Activated naive CD4-positive, alpha-beta T cell treated with anti-CD3 and anti-CD28 coated beads, Interleukin-2, amount 50 U/mL, for 72 hours (primary cell): Measurements from ENCODE around the gene FOXB2. TPM values are rescaled to one million over a fixed set of nuclear protein-coding genes. Genes with fewer than 3 reads are reported as not detected.

Experiments
- ATAC-seq, 2 donors: fragments of 150-1000 bp; cut with Tn5 transposase; 2 replicates each; pipeline ENCODE4 v1.10.0; 2021; ENCODE audit warnings: mild to moderate bottlenecking in 2 of 2, moderate library complexity in 2 of 2
- DNase-seq, 2 donors: peaks; one replicate each; pipeline ENCODE4 v3.0.0; 2021 to 2022; ENCODE audit warnings: low spot score in 2 of 2
- H3K27ac Mint-ChIP-seq, 2 donors: one replicate each; pipeline ENCODE4 v1.8.0; 2022; ENCODE audit warnings: mild to moderate bottlenecking in 2 of 2, mixed read lengths in 2 of 2
- H3K36me3 Mint-ChIP-seq, 2 donors: one replicate each; pipeline ENCODE4 v1.8.0; 2022; ENCODE audit warnings: mixed read lengths in 2 of 2
- H3K9me3 Mint-ChIP-seq, 2 donors: one replicate each; pipeline ENCODE4 v1.8.0; 2022; ENCODE audit warnings: mixed read lengths in 2 of 2
- total RNA-seq, 2 donors: library from RNA; stranded (reverse); gene quantifications; one replicate each; pipeline ENCODE4 v1.2.3, GENCODE V29; 2022

FOXB2 gene
- total RNA-seq, 2 donors from 2014 or later, result not detected

GRCh38 chr9:77013932-77014596, 5.4 kb upstream of the FOXB2 start:
- H3K27ac Mint-ChIP-seq, result peak overlapping the region in 1 of 2 donors; percentile 36
- DNase-seq, result no peak
- no peak for ATAC-seq
- H3K9me3 Mint-ChIP-seq, result no peaks in the 10 kb centered on the region
- peaks cover 0 to 18% of the 10 kb centered on the region in 2 donors for H3K36me3 Mint-ChIP-seq

DNA sequence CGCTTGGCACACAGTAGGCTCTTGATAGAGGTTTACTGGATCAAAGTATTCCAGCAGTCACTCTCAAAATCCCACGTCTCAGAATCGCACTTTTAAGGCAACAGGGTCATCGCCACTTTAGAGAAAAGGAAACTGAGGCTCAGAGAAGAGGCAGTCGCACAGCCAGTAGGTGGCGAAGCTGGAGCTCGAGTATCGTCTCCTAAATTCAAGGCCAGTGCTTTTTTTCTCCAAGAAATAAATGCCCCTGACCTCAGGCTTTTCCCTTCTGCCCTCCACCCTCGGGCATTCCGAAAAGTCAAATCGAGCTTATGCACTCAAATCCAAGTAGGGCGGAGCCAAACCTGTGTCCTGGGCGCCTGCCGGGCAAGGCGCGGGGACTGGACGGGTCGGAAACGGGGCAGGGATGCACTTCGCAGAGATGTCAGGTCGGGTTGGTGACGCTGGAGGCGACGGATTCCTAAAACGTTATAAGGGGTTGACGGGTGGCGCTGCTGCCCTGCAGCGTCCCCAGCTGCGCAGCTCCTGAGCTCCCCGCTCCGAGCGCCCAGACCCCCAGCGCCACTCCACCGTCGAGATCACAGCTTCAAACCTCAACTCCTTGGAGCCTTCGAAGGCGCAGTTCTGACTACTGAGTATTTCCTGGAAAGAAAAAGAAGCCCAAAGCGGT, 4.7 kb upstream of the FOXB2 start:
- peak in 1 of 2 donors; percentile 11 for DNase-seq
- peaks cover 0 to 20% of the 10 kb centered on the region in 2 donors for H3K36me3 Mint-ChIP-seq
- no peaks in the 10 kb centered on the region for H3K9me3 Mint-ChIP-seq
- peak overlapping the region in 1 of 2 donors; percentile 29 for H3K27ac Mint-ChIP-seq
- ATAC-seq, result no peak

GRCh38 chr9:77015327-77016048, 4.0 kb upstream of the FOXB2 start:
- peaks cover 0 to 22% of the 10 kb centered on the region in 2 donors for H3K36me3 Mint-ChIP-seq
- ATAC-seq (no peak), DNase-seq (peak in 1 of 2 donors; percentile 11)
- H3K27ac Mint-ChIP-seq, result peak overlapping the region in 1 of 2 donors; percentile 44
- no peaks in the 10 kb centered on the region for H3K9me3 Mint-ChIP-seq

DNA sequence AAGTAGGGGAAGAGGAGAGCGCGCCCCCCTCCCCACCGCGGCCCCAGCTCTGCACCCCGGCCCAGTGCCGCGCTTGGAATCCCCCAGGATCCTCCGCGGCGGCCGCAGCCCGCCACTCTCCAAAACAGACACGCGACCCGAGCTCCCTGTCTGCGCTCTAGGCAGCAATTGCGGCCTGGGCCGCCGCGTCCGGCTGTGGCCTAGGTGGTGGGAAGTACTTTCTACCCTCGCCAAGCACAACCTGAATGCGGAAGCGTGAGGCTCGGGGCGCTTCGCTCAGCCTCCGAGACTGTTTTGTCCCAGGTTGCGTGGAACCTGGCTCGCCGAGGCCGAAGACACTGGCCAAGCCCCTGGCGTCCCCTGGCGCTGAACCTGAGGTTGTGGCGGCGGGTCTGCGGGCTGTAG, 3.3 kb upstream of the FOXB2 start:
- DNase-seq (no peak), ATAC-seq (no peak)
- H3K9me3 Mint-ChIP-seq, result no peaks in the 10 kb centered on the region
- H3K27ac Mint-ChIP-seq, result no peak overlapping the region
- H3K36me3 Mint-ChIP-seq, result peaks cover 0 to 22% of the 10 kb centered on the region in 2 donors

DNA sequence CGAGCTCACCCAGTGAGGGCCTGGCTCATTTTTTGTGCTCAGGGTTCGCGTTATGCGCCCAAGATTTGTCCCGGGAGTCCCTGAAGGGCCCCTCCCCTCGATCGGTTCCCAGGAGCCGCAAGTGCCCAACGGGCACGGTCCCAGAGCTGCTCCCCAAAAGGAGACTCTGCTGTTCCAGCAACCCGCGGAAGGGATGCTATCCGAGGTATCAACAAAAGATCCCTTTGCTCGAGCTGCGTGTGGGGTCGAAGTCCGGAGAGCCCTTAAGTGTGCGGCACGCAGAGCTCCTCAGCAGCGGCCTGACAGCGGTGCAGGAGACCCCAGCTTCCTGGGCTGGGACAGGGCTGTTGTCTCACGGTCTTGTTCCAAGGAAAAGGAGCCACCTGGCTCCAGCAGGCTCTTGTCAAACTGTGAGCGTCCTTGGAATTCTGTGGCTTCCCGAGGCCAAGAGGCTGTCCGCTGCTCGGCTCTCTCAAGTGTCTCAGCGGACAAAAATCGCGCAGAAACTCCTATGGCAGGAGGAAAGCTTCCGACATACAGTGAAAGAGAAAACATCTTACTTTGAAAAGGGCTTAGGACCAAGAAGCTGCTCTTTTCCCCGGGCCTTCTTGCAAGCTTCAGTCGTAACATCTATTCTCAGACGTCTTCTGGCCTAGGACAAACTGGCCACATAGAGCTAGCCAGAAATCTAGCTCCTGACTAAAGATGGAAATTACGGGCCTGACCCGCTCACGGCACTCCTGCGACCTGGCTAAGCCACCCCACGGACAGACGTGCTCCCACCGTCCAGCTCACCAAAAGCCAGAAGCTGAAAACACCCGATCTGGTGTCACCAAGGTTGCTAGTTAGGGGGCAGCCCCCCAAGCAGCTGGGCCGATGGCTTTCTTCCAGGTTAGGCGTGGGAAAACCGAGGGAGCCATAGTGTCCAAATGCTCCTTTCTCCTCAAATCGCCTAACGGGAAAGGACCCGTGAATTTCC, 2.6 kb upstream of the FOXB2 start:
- peaks cover 0 to 22% of the 10 kb centered on the region in 2 donors for H3K36me3 Mint-ChIP-seq
- DNase-seq, result peak in 1 of 2 donors; percentile 17
- no peaks in the 10 kb centered on the region for H3K9me3 Mint-ChIP-seq
- no peak for ATAC-seq
- H3K27ac Mint-ChIP-seq, result no peak overlapping the region

GRCh38 chr9:77017505-77017894, 2.0 kb upstream of the FOXB2 start:
- Mint-ChIP-seq H3K9me3 (no peaks in the 10 kb centered on the region), H3K36me3 (peaks cover 5 to 22% of the 10 kb centered on the region in 2 donors), H3K27ac (peak overlapping the region in 1 of 2 donors; percentile 89)
- DNase-seq (no peak), ATAC-seq (no peak)

GRCh38 chr9:77018058-77018968, 1.1 kb upstream of the FOXB2 start:
- Mint-ChIP-seq H3K9me3 (no peaks in the 10 kb centered on the region), H3K36me3 (peaks cover 9 to 22% of the 10 kb centered on the region in 2 donors), H3K27ac (peak overlapping the region in 1 of 2 donors; percentile 89)
- DNase-seq (peak in 1 of 2 donors; percentile 7), ATAC-seq (no peak)

DNA sequence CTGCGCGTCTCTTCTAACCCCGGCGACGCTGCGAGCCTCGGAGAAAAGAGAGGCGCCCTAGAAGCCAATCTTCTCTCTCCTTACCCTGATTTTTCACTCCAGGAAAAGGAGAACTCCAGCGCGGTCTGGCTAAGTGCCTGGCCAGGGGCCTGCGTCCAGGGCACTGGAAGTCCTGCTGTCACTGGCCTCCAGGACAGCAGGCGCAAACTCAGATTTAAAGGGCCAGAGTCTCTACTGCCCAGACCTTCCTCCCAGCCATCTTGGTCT, 553 bp upstream of the FOXB2 start:
- DNase-seq, result no peak
- Mint-ChIP-seq H3K36me3 (peaks cover 9 to 19% of the 10 kb centered on the region in 2 donors), H3K27ac (no peak overlapping the region), H3K9me3 (no peaks in the 10 kb centered on the region)
- no peak for ATAC-seq

GRCh38 chr9:77019926-77020412, 514 bp downstream of the FOXB2 start:
- DNase-seq, result no peak
- Mint-ChIP-seq H3K9me3 (no peaks in the 10 kb centered on the region), H3K36me3 (peaks cover 9 to 16% of the 10 kb centered on the region in 2 donors), H3K27ac (peak overlapping the region in 1 of 2 donors; percentile 22)
- ATAC-seq, result no peak

- DNase-seq, result peak in 1 of 2 donors; percentile 22
- H3K27ac Mint-ChIP-seq, result peak overlapping the region in 1 of 2 donors; percentile 46
These were observed 1.2 kb downstream of the FOXB2 start for GRCh38 chr9:77020413-77021290.

GRCh38 chr9:77021291-77021894, 1.9 kb downstream of the FOXB2 start:
- Mint-ChIP-seq H3K9me3 (no peaks in the 10 kb centered on the region), H3K27ac (peak overlapping the region in 1 of 2 donors; percentile 46), H3K36me3 (peaks cover 9 to 12% of the 10 kb centered on the region in 2 donors)
- ATAC-seq (no peak), DNase-seq (peak in 1 of 2 donors; percentile 4)

More at GRCh38 chr9:77020413-77021290, 1.2 kb downstream of the FOXB2 start:
- Mint-ChIP-seq H3K9me3 (no peaks in the 10 kb centered on the region), H3K36me3 (peaks cover 9 to 12% of the 10 kb centered on the region in 2 donors)
- ATAC-seq, result no peak

DNA sequence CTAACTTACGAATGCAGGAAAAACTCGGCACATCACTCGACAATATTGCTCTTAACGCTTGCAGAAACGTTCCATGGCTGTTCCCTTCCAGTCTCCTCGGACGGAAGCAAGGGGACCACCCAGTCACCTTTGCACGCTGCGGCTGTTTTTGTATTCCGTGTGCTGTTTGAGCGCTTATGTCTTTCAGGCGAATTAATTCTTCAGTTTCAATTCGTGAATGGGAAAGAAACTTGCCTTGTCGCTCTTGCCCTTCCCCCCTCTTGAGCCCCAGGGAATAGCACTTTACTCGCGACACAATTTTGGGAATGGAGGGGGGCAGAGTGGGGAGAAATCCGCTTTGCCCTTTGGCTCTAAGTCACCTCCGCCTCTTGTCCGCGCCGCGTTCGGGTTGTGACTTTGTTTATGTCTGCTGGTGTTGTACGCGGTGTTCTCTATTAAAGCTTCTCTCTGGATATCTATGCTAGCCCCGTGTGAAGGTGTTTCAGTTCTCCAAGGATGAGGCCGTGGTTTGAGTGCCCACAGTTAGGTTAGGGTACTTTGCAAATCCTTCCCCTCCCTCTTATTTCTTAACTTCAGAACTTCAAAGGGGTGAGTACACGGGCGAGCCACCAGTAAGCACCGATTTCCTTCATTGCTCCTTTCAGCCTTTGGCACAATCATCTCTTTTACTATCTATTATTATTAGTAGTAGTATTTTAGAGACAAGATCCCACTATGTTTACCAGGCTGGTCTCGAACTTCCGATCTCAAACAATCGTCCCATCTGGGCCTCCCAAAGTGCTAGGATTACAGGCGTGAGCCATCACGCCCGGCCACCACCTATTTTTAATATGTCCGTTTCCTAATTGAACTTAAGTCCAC, 2.7 kb downstream of the FOXB2 start:
- H3K36me3 Mint-ChIP-seq, result peaks cover 9 to 12% of the 10 kb centered on the region in 2 donors
- H3K27ac Mint-ChIP-seq, result peak overlapping the region in 1 of 2 donors; percentile 14
- peak in 1 of 2 donors; percentile 11 for DNase-seq
- H3K9me3 Mint-ChIP-seq, result no peaks in the 10 kb centered on the region
- ATAC-seq, result no peak

DNA sequence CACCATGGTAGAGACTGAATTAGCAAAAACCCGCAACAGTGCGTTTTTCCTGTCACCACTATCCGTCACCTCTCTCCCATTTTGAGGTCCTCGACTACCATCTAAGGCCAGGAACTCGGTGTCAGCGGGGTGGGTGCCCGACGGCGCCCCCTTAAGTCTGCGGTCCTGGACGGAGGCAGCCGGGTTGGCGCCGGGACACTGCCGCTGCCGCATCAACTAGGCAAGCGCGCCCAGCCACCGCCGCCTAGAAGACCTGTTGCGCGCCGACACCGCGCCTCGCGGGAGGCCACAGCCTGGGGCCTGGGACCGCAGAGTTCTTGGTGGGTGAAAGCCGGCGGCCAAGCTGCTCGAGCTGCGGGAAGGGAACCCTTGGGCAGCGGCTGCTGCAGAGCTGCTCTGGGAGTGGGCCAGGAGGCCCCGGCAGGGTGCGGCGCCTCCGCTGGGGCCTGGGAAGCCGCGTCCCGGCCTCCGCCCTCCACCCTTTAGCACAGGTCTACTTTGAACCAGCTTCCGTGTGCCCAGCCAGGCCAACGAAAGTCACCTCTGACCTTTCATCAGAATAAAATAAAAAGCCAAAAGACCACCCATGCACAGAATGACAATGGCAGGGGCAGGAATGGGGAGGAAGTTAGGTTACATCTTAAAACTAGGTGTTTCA, 3.5 kb downstream of the FOXB2 start:
- Mint-ChIP-seq H3K36me3 (peaks cover 7 to 9% of the 10 kb centered on the region in 2 donors), H3K27ac (peak overlapping the region in 1 of 2 donors; percentile 82), H3K9me3 (no peaks in the 10 kb centered on the region)
- DNase-seq, result peak in 1 of 2 donors; percentile 18
- ATAC-seq, result peak in 1 of 2 donors; percentile 30
